ENCODE results near the gene ZDHHC22. TPM values are rescaled to one million over a fixed set of nuclear protein-coding genes. Genes with fewer than 3 reads are reported as not detected.
A peak's percentile ranks its signal among the peaks of the same experiment; 100 is the strongest.

Gene ZDHHC22, protein sequence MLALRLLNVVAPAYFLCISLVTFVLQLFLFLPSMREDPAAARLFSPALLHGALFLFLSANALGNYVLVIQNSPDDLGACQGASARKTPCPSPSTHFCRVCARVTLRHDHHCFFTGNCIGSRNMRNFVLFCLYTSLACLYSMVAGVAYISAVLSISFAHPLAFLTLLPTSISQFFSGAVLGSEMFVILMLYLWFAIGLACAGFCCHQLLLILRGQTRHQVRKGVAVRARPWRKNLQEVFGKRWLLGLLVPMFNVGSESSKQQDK
- polyA plus RNA-seq (2013, experiment 1 of 2): 19.1 TPM
- polyA plus RNA-seq (2013, experiment 2 of 2): 16.3 TPM

DNA sequence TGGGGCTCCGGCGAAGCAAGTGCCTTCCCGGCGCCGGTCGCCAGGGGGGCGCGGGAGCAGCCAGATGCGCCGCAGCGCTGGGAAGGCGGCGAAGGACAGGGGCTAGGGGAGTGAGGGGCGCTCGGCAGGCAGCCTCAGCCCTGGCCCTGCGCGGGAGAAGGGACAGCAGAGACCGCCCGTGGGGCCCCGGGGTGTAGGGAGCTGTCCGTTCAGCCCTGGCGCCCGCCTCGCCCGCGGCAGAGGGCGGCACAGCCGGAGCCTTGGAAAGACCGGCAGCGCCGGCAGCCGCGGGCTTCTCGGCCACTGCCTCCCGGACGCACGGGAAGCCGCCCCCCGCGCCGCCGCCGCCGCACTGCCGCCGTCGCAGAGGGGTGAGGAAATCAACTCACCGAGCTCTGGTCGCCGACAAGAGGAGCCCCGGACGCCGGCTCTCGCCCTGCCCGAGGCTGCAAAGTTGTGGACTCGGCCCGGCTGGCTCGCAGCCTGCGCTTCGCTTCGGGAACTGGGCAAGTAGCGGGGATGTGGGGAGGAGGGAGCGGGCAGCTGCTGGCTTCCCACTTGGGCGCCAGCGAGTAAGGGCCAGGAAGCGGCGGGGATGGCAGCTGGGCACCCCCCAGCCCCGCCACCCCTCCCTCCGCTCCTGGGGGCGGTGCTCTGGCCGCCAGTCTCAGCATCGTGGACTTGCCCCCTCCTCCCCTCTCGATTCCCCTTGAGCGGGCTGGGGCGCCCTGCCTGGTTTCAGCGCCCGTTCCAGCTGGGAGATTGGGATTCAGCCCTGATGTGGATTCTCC is at the start of gene ZDHHC22:
Gene ZDHHC22, minus strand, starts transcription at position 578 of the 791 bp plus-strand sequence. CDS start 2,053 bp downstream, outside the sequence.
- no peak within 1 kb of the TSS; the same call in 1 of the 2 replicates for H3K27ac ChIP-seq (ENCODE audit: low read depth, low read length)
- under 1% methylated on average over 77 of the region's 77 CpGs for WGBS
- peaks cover 59% of the 10 kb centered on the region for H3K27me3 ChIP-seq (ENCODE audit: insufficient read depth, low read length)
- H3K9me3 ChIP-seq (ENCODE audit: insufficient read depth, low read depth, low read length): no peaks in the 10 kb centered on the region
- peak within 1 kb of the TSS; percentile 46 for H3K9ac ChIP-seq (ENCODE audit: low read depth, low read length)
- peaks cover 45% of the 10 kb centered on the region for H3K4me1 ChIP-seq (ENCODE audit: insufficient read depth, low read length)
- peaks cover 9% of the 10 kb centered on the region; the same call in 1 of the 2 replicates for H3K36me3 ChIP-seq (ENCODE audit: insufficient read depth, low read length)
- H3K4me3 ChIP-seq (ENCODE audit: low read length): peak within 1 kb of the TSS; percentile 55

DNA sequence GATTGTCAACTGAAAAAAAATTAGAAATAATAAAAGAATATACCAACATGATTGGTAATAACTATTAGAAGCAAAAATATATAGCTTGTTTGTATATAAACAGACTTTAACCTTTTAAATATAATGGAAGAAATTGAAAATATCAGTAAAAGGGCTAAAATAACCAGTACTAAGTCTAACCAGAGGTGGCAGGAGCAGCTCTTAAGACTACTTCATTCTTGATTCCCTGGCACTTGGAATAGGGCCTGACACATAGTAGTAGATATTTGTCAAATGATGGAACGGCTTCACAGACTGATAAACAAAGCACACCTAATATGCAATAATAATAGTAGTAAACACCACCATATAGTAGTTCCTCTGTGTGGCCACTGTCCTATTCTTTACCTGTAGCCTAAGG is 49.4 kb upstream of the ZDHHC22 start:
- Histone ChIP-seq H3K27ac (ENCODE audit: low read depth, low read length) (no peak overlapping the region), H3K4me3 (ENCODE audit: low read length) (no peak overlapping the region), H3K4me1 (ENCODE audit: insufficient read depth, low read length) (peaks cover 6% of the 10 kb centered on the region; the same call in 1 of the 2 replicates), H3K36me3 (ENCODE audit: insufficient read depth, low read length) (no peaks in the 10 kb centered on the region), H3K9ac (ENCODE audit: low read depth, low read length) (no peak overlapping the region), H3K27me3 (ENCODE audit: insufficient read depth, low read length) (no peaks in the 10 kb centered on the region), H3K9me3 (ENCODE audit: insufficient read depth, low read depth, low read length) (no peaks in the 10 kb centered on the region)
- no CpG with 5 or more reads among the region's 1 CpG for WGBS

DNA sequence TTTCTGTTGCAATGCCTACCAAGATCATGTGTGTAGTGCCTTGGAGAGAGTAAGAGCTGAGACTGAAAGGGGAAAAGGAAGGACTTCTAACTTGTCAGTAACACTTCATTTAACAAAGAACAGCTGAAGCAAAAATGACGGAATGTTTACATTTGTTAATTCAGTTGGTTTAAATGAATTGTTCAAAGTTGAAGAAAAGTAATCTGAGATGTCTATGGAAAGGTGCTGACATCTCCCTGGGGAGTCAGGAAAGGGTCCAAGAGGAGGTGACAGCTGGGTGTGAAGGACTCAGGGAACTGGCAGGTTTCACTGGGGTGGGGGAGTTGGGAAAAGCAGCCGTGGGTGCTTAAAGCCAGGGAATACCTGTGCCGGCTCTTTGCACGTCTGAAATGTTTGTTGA is 47.9 kb upstream of the ZDHHC22 start:
- no peaks in the 10 kb centered on the region for H3K9me3 ChIP-seq (ENCODE audit: insufficient read depth, low read depth, low read length)
- no peaks in the 10 kb centered on the region for H3K27me3 ChIP-seq (ENCODE audit: insufficient read depth, low read length)
- no peak overlapping the region for H3K27ac ChIP-seq (ENCODE audit: low read depth, low read length)
- peaks cover 6% of the 10 kb centered on the region; the same call in 1 of the 2 replicates for H3K4me1 ChIP-seq (ENCODE audit: insufficient read depth, low read length)
- 68% methylated on average over 4 of the region's 4 CpGs for WGBS
- no peak overlapping the region for H3K4me3 ChIP-seq (ENCODE audit: low read length)
- no peak overlapping the region for H3K9ac ChIP-seq (ENCODE audit: low read depth, low read length)
- H3K36me3 ChIP-seq (ENCODE audit: insufficient read depth, low read length): no peaks in the 10 kb centered on the region

DNA sequence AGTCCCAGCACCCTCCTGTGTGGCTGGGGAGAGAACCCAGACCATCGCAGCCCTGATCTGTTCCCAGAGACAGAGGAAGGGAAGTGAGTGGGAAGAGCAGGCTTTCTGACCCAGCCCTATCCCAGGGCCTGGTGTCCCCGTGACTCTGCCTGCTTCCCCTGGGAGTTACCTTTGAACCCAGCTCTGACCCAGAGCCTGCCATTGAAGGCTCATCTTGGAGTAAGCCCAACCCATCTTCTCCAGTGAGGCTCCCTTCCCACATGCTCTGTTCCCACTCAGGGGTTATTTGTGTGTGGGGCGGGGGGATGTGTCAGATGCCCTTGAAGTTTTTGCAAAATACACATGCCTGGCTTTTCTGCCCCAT is 46.0 kb upstream of the ZDHHC22 start:
- no peak overlapping the region for H3K9ac ChIP-seq (ENCODE audit: low read depth, low read length)
- WGBS: 89% methylated on average over 3 of the region's 3 CpGs
- H3K27ac ChIP-seq (ENCODE audit: low read depth, low read length): no peak overlapping the region
- no peak overlapping the region for H3K4me3 ChIP-seq (ENCODE audit: low read length)
- peaks cover 5% of the 10 kb centered on the region; the same call in 1 of the 2 replicates for H3K27me3 ChIP-seq (ENCODE audit: insufficient read depth, low read length)
- no peaks in the 10 kb centered on the region for H3K9me3 ChIP-seq (ENCODE audit: insufficient read depth, low read depth, low read length)
- H3K4me1 ChIP-seq (ENCODE audit: insufficient read depth, low read length): peaks cover 6% of the 10 kb centered on the region; the same call in 1 of the 2 replicates
- H3K36me3 ChIP-seq (ENCODE audit: insufficient read depth, low read length): no peaks in the 10 kb centered on the region

DNA sequence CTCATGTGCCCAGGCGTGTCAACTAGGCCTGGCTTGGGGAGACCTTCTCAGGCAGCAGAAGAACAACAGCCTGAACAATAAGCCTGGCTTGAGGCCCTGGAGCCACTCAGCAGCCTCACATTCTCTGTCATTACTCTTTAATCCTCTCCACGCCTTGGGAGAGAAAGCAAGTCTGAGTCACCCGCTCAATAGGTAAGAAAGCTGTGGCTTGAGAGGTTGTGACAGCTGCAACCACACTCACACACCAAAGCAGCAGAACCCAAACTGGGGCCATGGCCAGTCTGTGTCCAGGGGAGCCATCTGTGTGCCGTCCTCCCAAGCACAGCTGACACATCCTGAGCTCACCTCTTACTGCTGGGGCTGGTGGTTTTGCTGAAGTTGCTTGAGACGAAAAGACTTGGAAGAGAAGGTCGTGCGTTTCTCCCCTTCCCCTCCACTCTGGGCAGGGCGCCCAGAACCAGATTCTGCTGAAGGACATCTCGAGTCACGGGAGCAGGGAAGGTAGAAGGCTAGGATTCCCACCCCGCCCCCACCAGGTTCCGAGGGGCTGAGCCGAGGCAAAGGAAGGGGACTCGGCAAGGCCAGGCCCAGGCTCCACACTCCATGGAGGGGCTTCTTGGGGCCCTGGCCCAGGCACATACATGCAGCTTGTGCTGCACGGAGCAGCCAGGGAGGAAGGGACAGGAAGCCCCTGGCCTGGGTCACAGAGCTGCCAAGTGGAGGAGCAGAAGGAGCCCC is 45.5 kb upstream of the ZDHHC22 start:
- H3K27me3 ChIP-seq (ENCODE audit: insufficient read depth, low read length): peaks cover 9% of the 10 kb centered on the region; the same call in 1 of the 2 replicates
- H3K9ac ChIP-seq (ENCODE audit: low read depth, low read length): no peak overlapping the region
- H3K27ac ChIP-seq (ENCODE audit: low read depth, low read length): no peak overlapping the region
- no peak overlapping the region for H3K4me3 ChIP-seq (ENCODE audit: low read length)
- no peaks in the 10 kb centered on the region for H3K9me3 ChIP-seq (ENCODE audit: insufficient read depth, low read depth, low read length)
- WGBS: 70% methylated on average over 15 of the region's 15 CpGs
- peaks cover 6% of the 10 kb centered on the region; the same call in 1 of the 2 replicates for H3K4me1 ChIP-seq (ENCODE audit: insufficient read depth, low read length)
- H3K36me3 ChIP-seq (ENCODE audit: insufficient read depth, low read length): no peaks in the 10 kb centered on the region

DNA sequence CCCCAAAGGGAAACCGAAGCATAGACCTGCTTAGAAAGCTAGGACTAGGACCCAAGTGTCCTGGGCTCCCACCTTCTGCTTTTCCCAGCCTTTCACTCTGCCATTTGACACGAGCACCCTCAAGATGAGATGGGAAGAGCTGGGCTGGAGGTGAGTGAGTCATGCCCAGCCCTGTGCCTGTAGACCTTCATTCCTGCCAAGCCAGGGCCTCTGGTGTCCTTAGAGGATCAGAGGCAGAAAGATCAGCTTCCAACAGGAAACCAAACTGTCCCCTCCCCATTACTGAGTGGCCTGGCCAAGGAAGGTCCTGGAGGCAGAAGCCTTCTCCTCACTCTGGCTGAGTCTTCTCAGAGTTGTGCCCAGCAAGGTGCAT is 43.5 kb upstream of the ZDHHC22 start:
- no peaks in the 10 kb centered on the region for H3K36me3 ChIP-seq (ENCODE audit: insufficient read depth, low read length)
- H3K9ac ChIP-seq (ENCODE audit: low read depth, low read length): no peak overlapping the region
- H3K4me1 ChIP-seq (ENCODE audit: insufficient read depth, low read length): peaks cover 6% of the 10 kb centered on the region; the same call in 1 of the 2 replicates
- H3K9me3 ChIP-seq (ENCODE audit: insufficient read depth, low read depth, low read length): no peaks in the 10 kb centered on the region
- 95% methylated on average over 2 of the region's 2 CpGs for WGBS
- no peak overlapping the region for H3K4me3 ChIP-seq (ENCODE audit: low read length)
- H3K27ac ChIP-seq (ENCODE audit: low read depth, low read length): no peak overlapping the region
- peaks cover 9% of the 10 kb centered on the region; the same call in 1 of the 2 replicates for H3K27me3 ChIP-seq (ENCODE audit: insufficient read depth, low read length)

DNA sequence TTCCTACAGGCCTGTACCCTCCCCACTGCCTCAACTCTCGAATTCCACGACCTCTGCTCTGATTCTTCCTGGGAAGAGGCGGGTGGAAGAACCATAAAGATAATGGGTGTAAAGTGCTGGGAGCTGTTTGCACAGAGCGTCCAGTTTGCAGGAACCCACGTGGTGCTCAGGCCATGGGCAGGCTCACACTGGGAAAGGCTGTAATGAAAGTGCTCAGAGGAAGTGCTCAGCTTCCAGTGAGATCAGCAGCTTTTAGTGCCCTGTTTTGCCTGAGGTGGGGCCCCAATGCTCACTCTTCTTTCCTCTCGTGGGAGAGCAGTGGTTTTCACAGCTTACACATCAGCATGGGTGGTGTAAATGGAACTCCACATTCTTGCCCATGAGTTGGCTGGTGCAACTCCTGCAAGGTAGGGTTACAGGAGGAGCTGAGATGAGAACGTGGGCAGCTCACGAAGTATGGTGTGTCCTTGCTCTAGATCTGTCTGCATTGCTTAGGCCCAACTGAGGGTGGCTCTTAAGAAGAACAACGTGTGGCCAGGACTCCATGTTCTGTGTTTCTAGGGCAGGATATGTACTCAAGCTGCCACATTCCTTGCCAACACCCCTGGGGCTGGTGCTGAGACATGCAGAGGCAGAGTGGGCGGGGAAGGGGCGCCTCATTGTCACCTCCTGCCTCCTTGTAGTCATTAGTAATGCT is 43.0 kb upstream of the ZDHHC22 start:
- H3K9me3 ChIP-seq (ENCODE audit: insufficient read depth, low read depth, low read length): no peaks in the 10 kb centered on the region
- H3K4me3 ChIP-seq (ENCODE audit: low read length): no peak overlapping the region
- peaks cover 9% of the 10 kb centered on the region; the same call in 1 of the 2 replicates for H3K27me3 ChIP-seq (ENCODE audit: insufficient read depth, low read length)
- H3K9ac ChIP-seq (ENCODE audit: low read depth, low read length): no peak overlapping the region
- 83% methylated on average over 11 of the region's 11 CpGs for WGBS
- H3K36me3 ChIP-seq (ENCODE audit: insufficient read depth, low read length): no peaks in the 10 kb centered on the region
- H3K4me1 ChIP-seq (ENCODE audit: insufficient read depth, low read length): peaks cover 6% of the 10 kb centered on the region; the same call in 1 of the 2 replicates
- no peak overlapping the region for H3K27ac ChIP-seq (ENCODE audit: low read depth, low read length)

DNA sequence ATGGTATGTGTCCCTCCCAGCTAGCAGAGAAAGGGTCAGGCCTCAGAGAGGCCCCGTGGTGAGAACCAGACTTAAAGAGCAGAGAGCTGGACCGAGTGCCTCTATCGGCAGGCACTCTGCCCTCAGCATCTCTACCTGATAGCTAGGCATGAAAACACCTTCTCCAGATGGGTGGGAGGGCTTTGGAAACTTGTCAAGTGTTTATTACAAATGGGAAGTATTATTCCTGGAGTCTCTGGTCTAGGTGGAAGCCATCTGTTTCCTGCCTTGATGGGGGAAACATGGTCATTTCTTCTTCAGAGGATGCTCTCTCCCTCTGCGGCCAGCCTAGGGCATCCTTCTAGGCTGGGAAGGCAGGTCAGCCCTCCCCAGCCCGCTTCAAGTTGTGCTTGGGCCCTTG is 42.3 kb upstream of the ZDHHC22 start:
- Histone ChIP-seq H3K9ac (ENCODE audit: low read depth, low read length) (no peak overlapping the region), H3K9me3 (ENCODE audit: insufficient read depth, low read depth, low read length) (no peaks in the 10 kb centered on the region)
- 74% methylated on average over 5 of the region's 5 CpGs for WGBS

DNA sequence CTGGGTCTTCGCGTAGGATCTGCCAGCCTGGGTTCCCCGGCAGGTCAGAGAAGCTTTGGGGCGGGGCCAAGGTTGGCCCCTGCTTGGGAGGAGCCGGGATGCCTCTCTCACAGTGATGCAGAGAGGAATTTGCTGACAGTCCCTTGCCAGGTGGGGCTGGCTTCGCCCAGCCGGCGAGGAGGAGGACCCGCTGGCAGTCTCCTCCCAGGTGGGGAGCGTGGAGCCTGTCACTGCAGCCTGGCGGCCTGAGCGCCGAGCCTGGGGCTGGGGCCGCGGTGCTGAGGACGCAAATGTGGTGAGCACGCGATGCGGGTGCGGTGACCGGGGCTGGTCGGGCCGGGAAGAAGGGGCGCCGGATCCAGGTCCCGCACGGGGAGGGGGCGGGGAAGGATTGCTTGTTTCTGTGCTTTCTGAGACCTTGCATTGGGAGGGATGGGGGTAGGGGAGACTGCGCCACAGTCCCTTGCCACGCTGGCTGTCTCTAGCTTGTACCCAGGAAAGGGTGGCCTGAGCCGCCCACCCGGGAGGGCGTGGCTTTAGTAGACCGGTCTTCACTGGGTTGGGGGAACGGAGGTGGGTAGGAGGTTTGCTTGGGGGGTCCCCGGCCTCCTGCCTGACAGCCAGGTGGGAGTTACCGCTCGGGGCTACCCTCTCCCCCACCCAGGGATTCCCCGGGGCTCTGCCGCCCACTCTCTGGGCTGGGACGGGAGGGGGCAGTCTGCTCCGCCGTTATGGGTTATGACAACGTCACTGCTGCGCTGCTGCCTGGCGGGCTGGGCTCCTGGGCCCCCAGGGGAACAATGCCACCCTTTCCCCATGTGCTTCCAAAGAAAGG is 40.2 kb upstream of the ZDHHC22 start, which contains the start of gene TMEM63C:
Gene TMEM63C, plus strand, starts transcription at position 196 of the 835 bp plus-strand sequence. CDS start 37,016 bp downstream, outside the sequence.
- Histone ChIP-seq H3K27me3 (ENCODE audit: insufficient read depth, low read length) (peaks cover 9% of the 10 kb centered on the region; the same call in 1 of the 2 replicates), H3K36me3 (ENCODE audit: insufficient read depth, low read length) (no peaks in the 10 kb centered on the region), H3K4me1 (ENCODE audit: insufficient read depth, low read length) (peaks cover under 1% of the 10 kb centered on the region; the same call in 1 of the 2 replicates), H3K27ac (ENCODE audit: low read depth, low read length) (no peak within 1 kb of the TSS), H3K9ac (ENCODE audit: low read depth, low read length) (peak within 1 kb of the TSS; percentile 40), H3K9me3 (ENCODE audit: insufficient read depth, low read depth, low read length) (no peaks in the 10 kb centered on the region), H3K4me3 (ENCODE audit: low read length) (peak within 1 kb of the TSS; percentile 69)
- WGBS: 1% methylated on average over 45 of the region's 46 CpGs

More for the DNA sequence above, 42.3 kb upstream of the ZDHHC22 start:
- Histone ChIP-seq H3K36me3 (ENCODE audit: insufficient read depth, low read length) (no peaks in the 10 kb centered on the region), H3K27ac (ENCODE audit: low read depth, low read length) (no peak overlapping the region), H3K4me3 (ENCODE audit: low read length) (no peak overlapping the region), H3K27me3 (ENCODE audit: insufficient read depth, low read length) (peaks cover 9% of the 10 kb centered on the region; the same call in 1 of the 2 replicates), H3K4me1 (ENCODE audit: insufficient read depth, low read length) (peaks cover 6% of the 10 kb centered on the region; the same call in 1 of the 2 replicates)
